ENCODE data around the gene POC1B.

DNA sequence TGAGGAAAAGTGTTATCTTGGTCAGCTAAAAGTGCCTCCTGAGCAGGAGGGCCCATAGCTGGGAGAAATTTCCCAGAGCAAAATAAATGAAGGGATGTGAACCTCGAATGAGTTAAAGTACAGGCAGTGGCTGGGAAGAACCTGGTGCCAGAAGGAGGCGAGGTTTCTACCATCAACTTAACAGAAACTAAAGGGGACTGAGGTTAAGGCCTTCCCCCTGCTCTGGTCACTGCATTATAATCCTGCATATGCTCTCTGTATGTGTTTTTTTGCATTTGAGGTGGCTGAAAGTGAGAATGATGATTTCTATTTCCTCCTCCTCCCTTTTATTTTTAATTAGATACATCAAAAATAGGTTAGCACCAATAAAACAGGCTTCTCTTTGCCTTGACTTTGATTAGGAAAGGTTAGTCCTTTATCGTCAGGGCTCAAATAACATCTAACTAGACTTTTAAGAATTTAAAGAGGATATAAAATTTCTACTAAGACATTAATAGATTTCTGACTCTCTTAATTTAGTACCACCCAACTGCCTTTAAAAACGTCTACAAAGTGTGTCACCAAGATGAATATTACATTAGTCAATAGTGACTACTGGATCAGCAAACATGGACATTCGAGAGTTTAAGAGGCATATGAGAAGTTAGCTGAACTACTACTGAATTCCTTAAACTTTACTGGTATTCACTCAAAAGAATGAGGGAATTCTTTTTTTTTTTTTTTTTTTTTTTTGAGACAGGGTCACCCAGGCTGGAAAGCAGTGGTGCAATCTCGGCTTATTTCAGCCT lies 50.5 kb downstream of the POC1B start:
- no peak for TF ChIP-seq POLR2A (IDR thresholded peaks at IDR 0.05)
- TF ChIP-seq, protein P1, sequence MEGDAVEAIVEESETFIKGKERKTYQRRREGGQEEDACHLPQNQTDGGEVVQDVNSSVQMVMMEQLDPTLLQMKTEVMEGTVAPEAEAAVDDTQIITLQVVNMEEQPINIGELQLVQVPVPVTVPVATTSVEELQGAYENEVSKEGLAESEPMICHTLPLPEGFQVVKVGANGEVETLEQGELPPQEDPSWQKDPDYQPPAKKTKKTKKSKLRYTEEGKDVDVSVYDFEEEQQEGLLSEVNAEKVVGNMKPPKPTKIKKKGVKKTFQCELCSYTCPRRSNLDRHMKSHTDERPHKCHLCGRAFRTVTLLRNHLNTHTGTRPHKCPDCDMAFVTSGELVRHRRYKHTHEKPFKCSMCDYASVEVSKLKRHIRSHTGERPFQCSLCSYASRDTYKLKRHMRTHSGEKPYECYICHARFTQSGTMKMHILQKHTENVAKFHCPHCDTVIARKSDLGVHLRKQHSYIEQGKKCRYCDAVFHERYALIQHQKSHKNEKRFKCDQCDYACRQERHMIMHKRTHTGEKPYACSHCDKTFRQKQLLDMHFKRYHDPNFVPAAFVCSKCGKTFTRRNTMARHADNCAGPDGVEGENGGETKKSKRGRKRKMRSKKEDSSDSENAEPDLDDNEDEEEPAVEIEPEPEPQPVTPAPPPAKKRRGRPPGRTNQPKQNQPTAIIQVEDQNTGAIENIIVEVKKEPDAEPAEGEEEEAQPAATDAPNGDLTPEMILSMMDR (IDR thresholded peaks at IDR 0.05): no peak

Measured in gastroesophageal sphincter (tissue), 3 donors.